Loucy (cell line): ENCODE data around the gene DISP3.

Experiments used
- EZH2phosphoT487 ChIP-seq: fragments of 200-600 bp; IDR thresholded peaks from 2 replicates; pipeline ENCODE4 v1.6.1; 2018; ENCODE audit warnings: antibody characterized with exemption, mild to moderate bottlenecking, moderate library complexity, borderline replicate concordance
- TF ChIP-seq, protein P1 (sequence below): fragments of 200-600 bp; sonication (generic); conservative IDR thresholded peaks from 2 replicates; pipeline ENCODE4 v1.5.1; 2014; ENCODE audit warnings: mild to moderate bottlenecking, antibody characterized with exemption, low read length

DNA sequence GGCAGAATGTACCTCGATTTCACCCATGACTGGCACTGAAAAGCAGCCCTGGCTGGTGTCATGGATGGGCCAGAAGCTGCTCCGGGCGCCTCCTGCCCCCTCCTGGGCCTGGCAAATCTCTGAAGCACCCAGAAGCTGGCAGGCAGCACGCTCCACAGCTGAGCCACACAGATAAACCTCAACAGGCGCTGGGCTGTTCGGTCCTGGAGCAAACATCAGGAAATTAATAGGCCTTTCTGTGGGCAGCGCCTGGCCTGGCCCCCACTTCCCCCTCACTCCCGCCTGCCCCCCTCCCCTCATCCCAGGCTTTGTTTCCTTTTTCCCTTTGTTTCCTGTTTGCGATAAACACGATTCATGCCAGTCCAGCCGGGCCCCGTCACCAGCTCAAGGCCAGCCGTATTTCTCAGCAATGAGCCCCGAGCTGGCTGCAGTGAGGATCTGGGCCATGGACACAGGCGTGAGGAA, 20.1 kb upstream of the DISP3 start:
- TF ChIP-seq, protein P1, sequence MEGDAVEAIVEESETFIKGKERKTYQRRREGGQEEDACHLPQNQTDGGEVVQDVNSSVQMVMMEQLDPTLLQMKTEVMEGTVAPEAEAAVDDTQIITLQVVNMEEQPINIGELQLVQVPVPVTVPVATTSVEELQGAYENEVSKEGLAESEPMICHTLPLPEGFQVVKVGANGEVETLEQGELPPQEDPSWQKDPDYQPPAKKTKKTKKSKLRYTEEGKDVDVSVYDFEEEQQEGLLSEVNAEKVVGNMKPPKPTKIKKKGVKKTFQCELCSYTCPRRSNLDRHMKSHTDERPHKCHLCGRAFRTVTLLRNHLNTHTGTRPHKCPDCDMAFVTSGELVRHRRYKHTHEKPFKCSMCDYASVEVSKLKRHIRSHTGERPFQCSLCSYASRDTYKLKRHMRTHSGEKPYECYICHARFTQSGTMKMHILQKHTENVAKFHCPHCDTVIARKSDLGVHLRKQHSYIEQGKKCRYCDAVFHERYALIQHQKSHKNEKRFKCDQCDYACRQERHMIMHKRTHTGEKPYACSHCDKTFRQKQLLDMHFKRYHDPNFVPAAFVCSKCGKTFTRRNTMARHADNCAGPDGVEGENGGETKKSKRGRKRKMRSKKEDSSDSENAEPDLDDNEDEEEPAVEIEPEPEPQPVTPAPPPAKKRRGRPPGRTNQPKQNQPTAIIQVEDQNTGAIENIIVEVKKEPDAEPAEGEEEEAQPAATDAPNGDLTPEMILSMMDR, result no peak
- no peak for TF ChIP-seq EZH2phosphoT487
